Ovary (tissue), 9 donors: ENCODE data around the gene CAPN5. TPM values are rescaled to one million over a fixed set of nuclear protein-coding genes. Genes with fewer than 3 reads are reported as not detected.

ENCODE experiments used
- DNase-seq, 5 donors: peaks; one replicate each; pipeline ENCODE4 v3.0.0-alpha.2; 2019 to 2020
- H3K27ac ChIP-seq, 2 donors: fragments of 200-600 bp; one replicate each; pipeline versions ENCODE4 v1.5.1 to v1.8.0; 2019 to 2022
- H3K27me3 ChIP-seq: fragments of 200-600 bp; one replicate; pipeline ENCODE4 v1.8.0; 2022
- H3K36me3 ChIP-seq: fragments of 200-600 bp; sonication (generic); one replicate; pipeline ENCODE4 v1.5.1; 2019
- H3K4me1 ChIP-seq: one replicate; pipeline ENCODE4 v1.8.1; 2013; ENCODE audit warnings: mild to moderate bottlenecking, moderate library complexity; ENCODE audit not compliant: insufficient read depth
- H3K4me3 ChIP-seq: fragments of 200-600 bp; sonication (generic); one replicate; pipeline ENCODE4 v1.5.1; 2017
- H3K9me3 ChIP-seq, 2 donors: fragments of 200-600 bp in 1 of 2; sonication (generic) in 1 of 2; one replicate each; pipeline versions ENCODE4 v1.5.1 to v1.8.1; 2013 to 2019; ENCODE audit warnings: mild to moderate bottlenecking in 1 of 2, moderate library complexity in 1 of 2
- CTCF ChIP-seq, 3 donors: fragments of 450-650 bp in 2 of 3; fragments of 200-600 bp in 1 of 3; IDR thresholded peaks; one replicate each; pipeline versions ENCODE4 v1.5.1 to v1.8.0; 2016 to 2022; ENCODE audit warnings: antibody characterized with exemption in 3 of 3, mild to moderate bottlenecking in 1 of 3
- EP300 ChIP-seq: sonication (generic); formaldehyde crosslinking; IDR thresholded peaks from one replicate; pipeline ENCODE4 v1.6.1; 2017; ENCODE audit warnings: antibody characterized with exemption
- POLR2A ChIP-seq: fragments of 450-650 bp; IDR thresholded peaks from one replicate; pipeline ENCODE4 v1.6.1; 2017; ENCODE audit warnings: antibody characterized with exemption, mild to moderate bottlenecking, moderate library complexity
- WGBS, 3 donors: extraction: QIAGEN DNeasy Blood & Tissue Kit in 1 of 3; methylation state at CpG; one replicate each; pipeline versions ENCODE4 v1.1.5 to v1.1.7; 2013 to 2017; 5-methylcytosine and 5-hydroxymethylcytosine counted together
- intact Hi-C, 4 donors: fragments of 100-400 bp; cut with DNase I; formaldehyde crosslinking; loops; one replicate each; pipeline versions ENCODE4 v1.11.0 to v1.15.1; 2022 to 2023
- polyA plus RNA-seq, 2 donors: library from polyadenylated mRNA; stranded (reverse); fragments of 200-250 nt in 1 of 2; fragments of 350-450 nt in 1 of 2; fragmentation: Illumina TruSeq in 1 of 2; extraction: RNeasy Lipid Tissue Mini Kit (QIAGEN cat#74804) in 1 of 2; gene quantifications; one replicate each; pipeline ENCODE4 v1.2.3, GENCODE V29; 2013 to 2014
- total RNA-seq, 7 donors: library from RNA; depleted of rRNA in 2 of 7; stranded (reverse); fragments of >200 nt in 2 of 7; fragmentation: NEBNext Ultra II Directional in 3 of 7; extraction: Animal tissue kit (Norgen Biotek cat#: 25700) in 3 of 7; gene quantifications; one replicate each; pipeline versions ENCODE4 v1.1.0 to v1.2.4, GENCODE V29; 2016 to 2023
- donor health status: DM: no; HTN: no; CAD: no; lungs with moderate emphysema.
- donor health status: DM: no; HTN: no; CAD: no.
- donor health status: Bipolar disorder and iron deficiency.
- donor health status: DM: yes; HTN: yes; CAD: no.
- donor health status: DM: no; HTN: no; CAD: no.
- donor health status: DM: yes; HTN: yes; CAD: no.

CAPN5 gene
- total and polyA plus RNA-seq, 9 donors: 3.0 to 82.2 (median 21.3) TPM

- Histone ChIP-seq H3K4me1 (peaks cover 11% of the 10 kb centered on the region), H3K27ac (no peak overlapping the region), H3K4me3 (no peak overlapping the region), H3K9me3 (no peaks in the 10 kb centered on the region), H3K27me3 (no peaks in the 10 kb centered on the region), H3K36me3 (no peaks in the 10 kb centered on the region)
- WGBS, 3 donors: 64 to 72% (median 68%) methylated on average over 13 of the region's 13 CpGs
- intact Hi-C loops: loop anchor here in 2 of 4 donors (2.0 to 5.0 kb wide), 2 partner anchors 42 to 43 kb away; no protein-coding TSS in a partner anchor
- DNase-seq: peak in 2 of 5 donors; percentile 26 to 35
- TF ChIP-seq CTCF (IDR thresholded peaks at IDR 0.05): no peak
- TF ChIP-seq EP300: no peak
- no peak for TF ChIP-seq POLR2A
Measured at GRCh38 chr11:77090373-77091111, 23.8 kb downstream of the CAPN5 start.

- no peak overlapping the region for H3K4me3 ChIP-seq
- WGBS, 3 donors: 37 to 42% (median 40%) methylated on average over 9 of the region's 9 CpGs
Measured at GRCh38 chr11:77091146-77091940, 24.6 kb downstream of the CAPN5 start.

GRCh38 chr11:77092382-77092781 lies 25.6 kb downstream of the CAPN5 start:
- Histone ChIP-seq H3K4me3 (no peak overlapping the region), H3K9me3 (no peaks in the 10 kb centered on the region), H3K4me1 (no peaks in the 10 kb centered on the region), H3K27me3 (no peaks in the 10 kb centered on the region), H3K27ac (no peak overlapping the region), H3K36me3 (no peaks in the 10 kb centered on the region)
- intact Hi-C loops: loop anchor here in 1 of 4 donors (5.0 kb wide), 1 partner anchor 45 kb away; no protein-coding TSS in a partner anchor
- 62 to 73% (median 70%) methylated on average over 7 of the region's 7 CpGs for whole genome bisulfite sequencing, 3 donors
- TF ChIP-seq EP300 (no peak), CTCF (IDR thresholded peaks at IDR 0.05) (no peak), POLR2A (no peak)
- peak in 2 of 5 donors; percentile 25 to 36 for DNase-seq

More at GRCh38 chr11:77091146-77091940, 24.6 kb downstream of the CAPN5 start:
- TF ChIP-seq POLR2A (no peak), CTCF (IDR thresholded peaks at IDR 0.05) (peak; percentile 83 to 95 (median 89)), EP300 (no peak)
- peak; percentile 70 to 88 (median 84) for DNase-seq
- no peaks in the 10 kb centered on the region for H3K36me3 ChIP-seq
- H3K27me3 ChIP-seq: no peaks in the 10 kb centered on the region
- H3K9me3 ChIP-seq: no peaks in the 10 kb centered on the region
- no peak overlapping the region for H3K27ac ChIP-seq
- H3K4me1 ChIP-seq: peaks cover 7% of the 10 kb centered on the region
- intact Hi-C loops: loop anchor here in 2 of 4 donors (2.0 to 5.0 kb wide), 2 partner anchors 43 to 44 kb away; no protein-coding TSS in a partner anchor

GRCh38 chr11:77093056-77093891 lies 26.5 kb downstream of the CAPN5 start:
- H3K4me3 ChIP-seq: no peak overlapping the region
- peak in 2 of 5 donors; percentile 28 to 30 for DNase-seq
- H3K4me1 ChIP-seq: no peaks in the 10 kb centered on the region
- H3K27ac ChIP-seq: no peak overlapping the region
- no peaks in the 10 kb centered on the region for H3K9me3 ChIP-seq
- no peaks in the 10 kb centered on the region for H3K36me3 ChIP-seq
- 88 to 93% (median 91%) methylated on average over 33 of the region's 33 CpGs for WGBS, 3 donors
- H3K27me3 ChIP-seq: no peaks in the 10 kb centered on the region
- TF ChIP-seq EP300: no peak
- TF ChIP-seq CTCF (IDR thresholded peaks at IDR 0.05): no peak
- no peak for TF ChIP-seq POLR2A
- intact Hi-C loops: loop anchor here in 1 of 4 donors (5.0 kb wide), 1 partner anchor 46 kb away; no protein-coding TSS in a partner anchor
